Cardiac atrium fibroblast (primary cell): ENCODE measurements around the gene TAX1BP1. TPM values are rescaled to one million over a fixed set of nuclear protein-coding genes. Genes with fewer than 3 reads are reported as not detected.

Experiments
- total RNA-seq: library from RNA; depleted of rRNA; stranded (reverse); fragments of >200 nt; gene quantifications from 2 replicates; pipeline ENCODE4 v1.2.3, GENCODE V29; 2015

TAX1BP1 gene
- total RNA-seq = 64.3 and 71.6 TPM in 2 replicates

GRCh38 chr7:27739909-27740448 is at the start of gene TAX1BP1:
TSS of gene TAX1BP1 (plus strand) at chr7:27740162. CDS start at chr7:27748525, 8,363 bp downstream.

Other genes with a start within 250 kb of the TAX1BP1 start
- 47.1 and 56.9 TPM in 2 replicates for gene HIBADH, start 77.3 kb upstream of the TAX1BP1 start, total RNA-seq